Naive thymus-derived CD4-positive, alpha-beta T cell (primary cell): ENCODE results near the gene CARD10. TPM values are rescaled to one million over a fixed set of nuclear protein-coding genes. Genes with fewer than 3 reads are reported as not detected.

Experiments
- ATAC-seq: fragments of 150-1000 bp; cut with Tn5 transposase; 2 replicates; pipeline ENCODE4 v1.10.0; 2021; ENCODE audit warnings: mild to moderate bottlenecking, moderate library complexity
- CTCF ChIA-PET: fragments of 350-600 bp; sonication (Branson Sonifier 250); formaldehyde crosslinking; loops from one replicate; lab custom pipeline; 2021; ENCODE audit warnings: antibody characterized with exemption; lab: Charles Lee
- POLR2A ChIA-PET: fragments of 350-600 bp; sonication (Branson Sonifier 250); formaldehyde crosslinking; loops from one replicate; lab custom pipeline; 2021; ENCODE audit warnings: antibody characterized with exemption, inconsistent platforms; lab: Charles Lee
- DNase-seq, 9 donors: peaks; one replicate each; pipeline versions ENCODE4 v3.0.0 to v3.0.0-alpha.2; 2020 to 2022; ENCODE audit warnings: mixed read lengths in 1 of 9
- H3K27ac ChIP-seq: one replicate; pipeline ENCODE4 v1.7.0; 2013; ENCODE audit warnings: mild to moderate bottlenecking, low read depth, low read length, moderate library complexity
- H3K27me3 ChIP-seq, 2 donors: one replicate each; pipeline ENCODE4 v1.7.0; 2013; ENCODE audit warnings: low read length in 2 of 2, mild to moderate bottlenecking in 2 of 2, moderate library complexity in 2 of 2; ENCODE audit not compliant: control insufficient read depth in 2 of 2, insufficient read depth in 2 of 2
- H3K36me3 ChIP-seq, 3 experiments: 1 replicate in 2 of 3; 2 replicates in 1 of 3; pipeline ENCODE4 v1.7.0; 2013; ENCODE audit warnings: low read length in 3 of 3, mild to moderate bottlenecking in 3 of 3, moderate library complexity in 1 of 3; ENCODE audit not compliant: insufficient read depth in 3 of 3, control insufficient read depth in 2 of 3
- H3K4me1 ChIP-seq, 2 donors: one replicate each; pipeline ENCODE4 v1.7.0; 2013; ENCODE audit warnings: low read length in 2 of 2, mild to moderate bottlenecking in 2 of 2, moderate library complexity in 1 of 2; ENCODE audit not compliant: control insufficient read depth in 2 of 2, insufficient read depth in 2 of 2
- H3K4me3 ChIP-seq: 2 replicates; pipeline ENCODE4 v1.7.0; 2013; ENCODE audit warnings: mild to moderate bottlenecking, low read length
- H3K9me3 ChIP-seq, 3 experiments: 1 replicate in 2 of 3; 2 replicates in 1 of 3; pipeline ENCODE4 v1.7.0; 2013; ENCODE audit warnings: low read length in 3 of 3; ENCODE audit not compliant: control insufficient read depth in 2 of 3
- H3K27ac Mint-ChIP-seq, 9 donors: one replicate each; pipeline ENCODE4 v1.8.0; 2020 to 2022; ENCODE audit warnings: mixed read lengths in 9 of 9, mild to moderate bottlenecking in 8 of 9, moderate library complexity in 5 of 9, inconsistent platforms in 2 of 9
- H3K27me3 Mint-ChIP-seq, 5 donors: one replicate each; pipeline ENCODE4 v1.8.0; 2021 to 2022; ENCODE audit warnings: mixed read lengths in 5 of 5, mild to moderate bottlenecking in 1 of 5
- H3K36me3 Mint-ChIP-seq, 5 donors: one replicate each; pipeline ENCODE4 v1.8.0; 2020 to 2022; ENCODE audit warnings: mixed read lengths in 5 of 5, mild to moderate bottlenecking in 3 of 5, inconsistent platforms in 1 of 5
- H3K4me1 Mint-ChIP-seq, 7 donors: one replicate each; pipeline ENCODE4 v1.8.0; 2020 to 2022; ENCODE audit warnings: mixed read lengths in 7 of 7, mild to moderate bottlenecking in 3 of 7, inconsistent platforms in 1 of 7
- H3K4me3 Mint-ChIP-seq, 10 donors: one replicate each; pipeline ENCODE4 v1.8.0; 2020 to 2022; ENCODE audit warnings: mild to moderate bottlenecking in 10 of 10, mixed read lengths in 10 of 10, moderate library complexity in 6 of 10, inconsistent platforms in 2 of 10
- H3K9me3 Mint-ChIP-seq, 11 donors: one replicate each; pipeline ENCODE4 v1.8.0; 2020 to 2022; ENCODE audit warnings: mixed read lengths in 11 of 11, mild to moderate bottlenecking in 4 of 11, inconsistent platforms in 1 of 11, moderate library complexity in 1 of 11
- intact Hi-C, 2 donors: fragments of 100-400 bp; cut with micrococcal nuclease; formaldehyde crosslinking; loops; one replicate each; pipeline ENCODE4 v1.15.1; 2023
- polyA plus RNA-seq, 2 donors: library from polyadenylated mRNA; unstranded; fragments of 300-500 nt; fragmentation: Illumina TruSeq; gene quantifications; one replicate each; pipeline ENCODE4 v1.2.3, GENCODE V29; 2021
- total RNA-seq, 6 experiments: library from RNA in 5 of 6; stranded (reverse) in 5 of 6; gene quantifications; 1 replicate in 5 of 6; 2 replicates in 1 of 6; pipeline ENCODE4 v1.2.3 and lab custom pipeline; 2021 to 2026

CARD10 gene
- total and polyA plus RNA-seq, 7 experiments from 2014 or later = 0.13 to 1.0 (median 0.69) TPM; not detected in 2

- H3K27ac ChIP-seq = no peak overlapping the region
- H3K27me3 Mint-ChIP-seq = peaks cover 0 to 11% (median 0%) of the 10 kb centered on the region in 5 donors
- ATAC-seq = no peak
- no peak for DNase-seq
- H3K4me3 Mint-ChIP-seq = no peak overlapping the region
- H3K36me3 ChIP-seq = no peaks in the 10 kb centered on the region
- H3K4me1 ChIP-seq = no peaks in the 10 kb centered on the region
- H3K9me3 Mint-ChIP-seq = no peaks in the 10 kb centered on the region
- no peak overlapping the region for H3K27ac Mint-ChIP-seq
- no peaks in the 10 kb centered on the region for H3K36me3 Mint-ChIP-seq
- ChIA-PET POLR2A (interaction anchor here (1.1 kb wide), 1 partner anchor 19 kb away, joined by 4 read pairs; no protein-coding TSS in a partner anchor), CTCF (interaction anchor here (1.3 kb wide), 1 partner anchor 36 kb away, joined by 3 read pairs; no protein-coding TSS in a partner anchor)
- H3K27me3 ChIP-seq = no peaks in the 10 kb centered on the region
- peaks cover 0 to under 1% (median 0%) of the 10 kb centered on the region in 7 donors for H3K4me1 Mint-ChIP-seq
- H3K9me3 ChIP-seq = no peaks in the 10 kb centered on the region
- intact Hi-C loops = no loop called here
- no peak overlapping the region for H3K4me3 ChIP-seq
Observed at GRCh38 chr22:37508431-37508992, 10.7 kb downstream of the CARD10 start.

GRCh38 chr22:37507731-37508130 is 11.5 kb downstream of the CARD10 start:
- no peak overlapping the region for H3K27ac Mint-ChIP-seq
- Histone ChIP-seq H3K36me3 (no peaks in the 10 kb centered on the region), H3K27ac (no peak overlapping the region), H3K4me3 (no peak overlapping the region), H3K4me1 (no peaks in the 10 kb centered on the region), H3K9me3 (no peaks in the 10 kb centered on the region), H3K27me3 (no peaks in the 10 kb centered on the region)
- H3K9me3 Mint-ChIP-seq = no peaks in the 10 kb centered on the region
- no peaks in the 10 kb centered on the region for H3K36me3 Mint-ChIP-seq
- peaks cover 0 to 8% (median 0%) of the 10 kb centered on the region in 5 donors for H3K27me3 Mint-ChIP-seq
- ChIA-PET CTCF (interaction anchor here (1.3 kb wide), 1 partner anchor 35 kb away, joined by 3 read pairs; no protein-coding TSS in a partner anchor), POLR2A (no interaction called here)
- no peak for DNase-seq
- intact Hi-C loops = no loop called here
- ATAC-seq = no peak
- no peak overlapping the region for H3K4me3 Mint-ChIP-seq
- peaks cover 0 to 4% (median 0%) of the 10 kb centered on the region in 7 donors for H3K4me1 Mint-ChIP-seq

GRCh38 chr22:37505989-37506388 is 13.2 kb downstream of the CARD10 start:
- Mint-ChIP-seq H3K36me3 (no peaks in the 10 kb centered on the region), H3K27ac (no peak overlapping the region), H3K4me3 (no peak overlapping the region), H3K4me1 (peaks cover 11 to 19% (median 15%) of the 10 kb centered on the region in 7 donors), H3K9me3 (no peaks in the 10 kb centered on the region), H3K27me3 (peaks cover 0 to 2% (median 0%) of the 10 kb centered on the region in 5 donors)
- Histone ChIP-seq H3K27ac (no peak overlapping the region), H3K36me3 (no peaks in the 10 kb centered on the region), H3K9me3 (no peaks in the 10 kb centered on the region), H3K4me1 (peaks cover 0 to 14% of the 10 kb centered on the region in 2 donors), H3K4me3 (no peak overlapping the region), H3K27me3 (no peaks in the 10 kb centered on the region)
- ChIA-PET POLR2A (interaction anchor here (1.5 kb wide), 1 partner anchor 20 kb away, joined by 7 read pairs; the partner anchor contains the start of gene MFNG), CTCF (interaction anchor here (0.6 to 1.8 kb wide), 3 partner anchors 34 to 270 kb away, joined by 3 to 12 read pairs (median 3); no protein-coding TSS in a partner anchor)
- intact Hi-C loops = no loop called here
- no peak for ATAC-seq
- DNase-seq = no peak

- intact Hi-C loops = no loop called here
- DNase-seq (no peak), ATAC-seq (no peak)
- ChIA-PET CTCF (interaction anchor here (0.6 to 1.8 kb wide), 2 partner anchors 33 to 109 kb away, joined by 3 to 12 read pairs; no protein-coding TSS in a partner anchor), POLR2A (interaction anchor here (1.2 to 1.5 kb wide), 2 partner anchors 19 to 34 kb away, joined by 3 to 7 read pairs; partner anchors contain the start of gene MFNG)
- H3K36me3 Mint-ChIP-seq = no peaks in the 10 kb centered on the region
- H3K36me3 ChIP-seq = no peaks in the 10 kb centered on the region
- H3K4me1 ChIP-seq = peaks cover 0 to 14% of the 10 kb centered on the region in 2 donors
- H3K27me3 ChIP-seq = no peaks in the 10 kb centered on the region
- no peak overlapping the region for H3K4me3 Mint-ChIP-seq
- H3K27ac Mint-ChIP-seq = peak overlapping the region in 1 of 9 donors; percentile 41
- H3K4me3 ChIP-seq = no peak overlapping the region
- no peaks in the 10 kb centered on the region for H3K9me3 ChIP-seq
- no peaks in the 10 kb centered on the region for H3K9me3 Mint-ChIP-seq
- no peak overlapping the region for H3K27ac ChIP-seq
- peaks cover 0 to 6% (median 0%) of the 10 kb centered on the region in 5 donors for H3K27me3 Mint-ChIP-seq
- peaks cover 15 to 20% (median 17%) of the 10 kb centered on the region in 7 donors for H3K4me1 Mint-ChIP-seq
Observed at GRCh38 chr22:37505565-37505964, 13.7 kb downstream of the CARD10 start.

- Mint-ChIP-seq H3K27ac (no peak overlapping the region), H3K36me3 (no peaks in the 10 kb centered on the region), H3K4me3 (no peak overlapping the region), H3K27me3 (peaks cover 0 to 7% (median 0%) of the 10 kb centered on the region in 5 donors), H3K9me3 (no peaks in the 10 kb centered on the region), H3K4me1 (peaks cover 15 to 21% (median 17%) of the 10 kb centered on the region in 7 donors)
- intact Hi-C loops = no loop called here
- no peaks in the 10 kb centered on the region for H3K27me3 ChIP-seq
- H3K36me3 ChIP-seq = no peaks in the 10 kb centered on the region
- H3K4me1 ChIP-seq = peaks cover 0 to 14% of the 10 kb centered on the region in 2 donors
- H3K27ac ChIP-seq = no peak overlapping the region
- POLR2A ChIA-PET = interaction anchor here (0.7 to 1.2 kb wide), 3 partner anchors 29 to 104 kb away, joined by 3 read pairs; no protein-coding TSS in a partner anchor
- H3K9me3 ChIP-seq = no peaks in the 10 kb centered on the region
- no peak overlapping the region for H3K4me3 ChIP-seq
- DNase-seq (no peak), ATAC-seq (no peak)
- CTCF ChIA-PET = interaction anchor here (1.8 kb wide), 1 partner anchor 33 kb away, joined by 12 read pairs; no protein-coding TSS in a partner anchor
Observed at GRCh38 chr22:37504964-37505363, 14.3 kb downstream of the CARD10 start.

- ATAC-seq (no peak), DNase-seq (no peak)
- peak overlapping the region in 1 of 9 donors; percentile 40 for H3K27ac Mint-ChIP-seq
- no peaks in the 10 kb centered on the region for H3K9me3 Mint-ChIP-seq
- no peaks in the 10 kb centered on the region for H3K36me3 Mint-ChIP-seq
- no peak overlapping the region for H3K4me3 ChIP-seq
- ChIA-PET CTCF (no interaction called here), POLR2A (no interaction called here)
- H3K4me1 Mint-ChIP-seq = peaks cover 15 to 23% (median 17%) of the 10 kb centered on the region in 7 donors
- H3K9me3 ChIP-seq = no peaks in the 10 kb centered on the region
- H3K27me3 ChIP-seq = no peaks in the 10 kb centered on the region
- no peak overlapping the region for H3K4me3 Mint-ChIP-seq
- no peak overlapping the region for H3K27ac ChIP-seq
- H3K4me1 ChIP-seq = peaks cover 0 to 14% of the 10 kb centered on the region in 2 donors
- H3K27me3 Mint-ChIP-seq = peaks cover 0 to 7% (median 0%) of the 10 kb centered on the region in 5 donors
- intact Hi-C loops = no loop called here
- H3K36me3 ChIP-seq = no peaks in the 10 kb centered on the region
Observed at GRCh38 chr22:37503850-37504249, 15.4 kb downstream of the CARD10 start.
